HEK293T (cell line): Measurements from ENCODE around the gene WDR18.

Experiments used
- BHLHE40 ChIP-seq: fragments of 450-650 bp; IDR thresholded peaks from 2 replicates; pipeline ENCODE4 v1.6.1; 2016; ENCODE audit warnings: mild to moderate bottlenecking, moderate library complexity, borderline replicate concordance
- ELF4 ChIP-seq: fragments of 450-650 bp; IDR thresholded peaks from 2 replicates; pipeline ENCODE4 v1.6.1; 2017; ENCODE audit warnings: antibody characterized with exemption
- HDGF ChIP-seq: fragments of 450-650 bp; IDR thresholded peaks from 2 replicates; pipeline ENCODE4 v1.6.1; 2017; ENCODE audit warnings: antibody characterized with exemption, borderline replicate concordance
- SP1 ChIP-seq: fragments of 450-650 bp; IDR thresholded peaks from 2 replicates; pipeline ENCODE4 v1.6.1; 2017

DNA sequence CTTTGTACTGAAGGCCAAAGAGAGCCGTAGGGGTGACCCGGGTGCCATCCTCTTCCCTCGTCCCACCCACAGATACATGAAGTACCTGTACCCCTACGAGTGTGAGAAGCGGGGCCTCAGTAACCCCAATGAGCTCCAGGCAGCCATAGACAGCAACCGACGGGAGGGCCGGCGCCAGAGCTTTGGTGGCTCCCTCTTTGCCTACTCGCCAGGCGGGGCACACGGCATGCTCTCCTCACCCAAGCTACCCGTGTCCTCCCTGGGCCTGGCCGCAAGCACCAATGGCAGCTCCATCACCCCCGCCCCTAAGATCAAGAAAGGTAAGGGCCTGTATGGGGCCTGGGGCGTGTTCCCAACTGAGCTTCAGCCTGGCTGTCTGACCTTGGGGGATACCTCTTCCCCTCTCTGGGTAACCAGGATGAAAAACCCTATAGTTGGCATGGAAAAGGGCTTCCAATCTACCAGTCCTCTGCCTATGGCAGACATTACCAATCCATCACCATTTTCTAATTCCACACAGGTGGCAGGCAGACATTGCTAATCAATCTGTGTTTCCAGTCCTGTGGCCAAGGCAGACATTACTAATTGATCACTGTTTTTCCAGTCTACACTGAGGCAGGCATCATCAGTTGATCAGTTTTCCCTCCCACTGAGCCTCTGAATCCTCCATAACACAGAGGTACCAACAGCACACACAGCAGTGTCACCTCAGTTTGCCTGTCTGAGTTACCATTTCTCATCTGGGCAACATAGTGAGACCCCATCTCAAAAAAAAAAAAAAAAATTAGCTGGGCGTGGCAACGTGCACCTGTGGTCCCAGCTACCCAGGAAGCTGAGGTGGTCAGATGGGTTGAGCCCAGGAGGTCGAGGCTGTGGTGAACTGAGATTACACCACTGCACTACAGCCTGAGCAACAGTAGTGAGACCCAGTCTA, 19.1 kb upstream of the WDR18 start:
- no peak for TF ChIP-seq BHLHE40
- no peak for TF ChIP-seq ELF4
- TF ChIP-seq HDGF = no peak
- no peak for TF ChIP-seq SP1
